ENCODE measurements around the gene FNTB. TPM values are rescaled to one million over a fixed set of nuclear protein-coding genes. Genes with fewer than 3 reads are reported as not detected.

Gene FNTB
- total and polyA plus RNA-seq, 2 experiments from 2014 or later = 8.6 to 12.5 TPM

- Histone ChIP-seq H3K4me3 (peak overlapping the region; percentile 78), H2AFZ (no peak overlapping the region)
- ATAC-seq = no peak
These were observed 13.7 kb upstream of the FNTB start for GRCh38 chr14:64973026-64973442.

More at GRCh38 chr14:64973026-64973442, 13.7 kb upstream of the FNTB start:
- H3K27me3 Mint-ChIP-seq (ENCODE audit: insufficient read depth, low read depth, poor library complexity) = peaks cover 11% of the 10 kb centered on the region
- no peaks in the 10 kb centered on the region for H3K36me3 ChIP-seq (ENCODE audit: insufficient read depth)
- H3K4me1 ChIP-seq (ENCODE audit: insufficient read depth) = peaks cover 63% of the 10 kb centered on the region
- H3K4me2 ChIP-seq = peak overlapping the region; percentile 87
- H3K27ac ChIP-seq (ENCODE audit: low read depth) = peak overlapping the region; percentile 32; the same call in 1 of the 2 replicates
- H3K4me1 Mint-ChIP-seq = peaks cover 50% of the 10 kb centered on the region
- no peaks in the 10 kb centered on the region for H3K9me3 Mint-ChIP-seq
- H3K79me2 ChIP-seq (replicated peaks; ENCODE audit: insufficient read depth) = peaks cover 24% of the 10 kb centered on the region
- peaks cover 4% of the 10 kb centered on the region; the same call in 2 of the 3 replicates for H3K36me3 Mint-ChIP-seq (ENCODE audit: low read depth)
- peak overlapping the region; percentile 79 for H3K4me3 Mint-ChIP-seq
- no peak overlapping the region for H3K27ac Mint-ChIP-seq
- TF ChIP-seq JUNB (IDR thresholded peaks at IDR 0.05; ENCODE audit: unreplicated experiment) = no peak
- TF ChIP-seq ZNF462 (CRISPR knock-in tag; IDR thresholded peaks at IDR 0.05) = no peak
- no peak for TF ChIP-seq ETS1 (IDR thresholded peaks at IDR 0.05)
- TF ChIP-seq CREB1 (CRISPR knock-in tag; IDR thresholded peaks at IDR 0.05; ENCODE audit: low read depth) = no peak
- TF ChIP-seq EZH2phosphoT487 (IDR thresholded peaks at IDR 0.05; ENCODE audit: unreplicated experiment) = no peak
- no peak for TF ChIP-seq REST (IDR thresholded peaks at IDR 0.05; ENCODE audit: unreplicated experiment)
- H3K27me3 ChIP-seq (ENCODE audit: insufficient read depth) = no peaks in the 10 kb centered on the region; the same call in 1 of the 2 replicates
- peaks cover 5% of the 10 kb centered on the region; the same call in 1 of the 2 replicates for H3K9me2 ChIP-seq (ENCODE audit: insufficient read depth)
- peaks cover 21% of the 10 kb centered on the region for H3F3A ChIP-seq (replicated peaks; ENCODE audit: low read depth)
- DNase-seq (ENCODE audit: low spot score) = no peak
- H4K20me1 ChIP-seq (replicated peaks; ENCODE audit: insufficient read depth) = peaks cover 5% of the 10 kb centered on the region; the same call in 1 of the 2 replicates

Measured in GM23338 (cell line).